ENCODE measurements around the gene STAB1.

STAB1 gene

DNA sequence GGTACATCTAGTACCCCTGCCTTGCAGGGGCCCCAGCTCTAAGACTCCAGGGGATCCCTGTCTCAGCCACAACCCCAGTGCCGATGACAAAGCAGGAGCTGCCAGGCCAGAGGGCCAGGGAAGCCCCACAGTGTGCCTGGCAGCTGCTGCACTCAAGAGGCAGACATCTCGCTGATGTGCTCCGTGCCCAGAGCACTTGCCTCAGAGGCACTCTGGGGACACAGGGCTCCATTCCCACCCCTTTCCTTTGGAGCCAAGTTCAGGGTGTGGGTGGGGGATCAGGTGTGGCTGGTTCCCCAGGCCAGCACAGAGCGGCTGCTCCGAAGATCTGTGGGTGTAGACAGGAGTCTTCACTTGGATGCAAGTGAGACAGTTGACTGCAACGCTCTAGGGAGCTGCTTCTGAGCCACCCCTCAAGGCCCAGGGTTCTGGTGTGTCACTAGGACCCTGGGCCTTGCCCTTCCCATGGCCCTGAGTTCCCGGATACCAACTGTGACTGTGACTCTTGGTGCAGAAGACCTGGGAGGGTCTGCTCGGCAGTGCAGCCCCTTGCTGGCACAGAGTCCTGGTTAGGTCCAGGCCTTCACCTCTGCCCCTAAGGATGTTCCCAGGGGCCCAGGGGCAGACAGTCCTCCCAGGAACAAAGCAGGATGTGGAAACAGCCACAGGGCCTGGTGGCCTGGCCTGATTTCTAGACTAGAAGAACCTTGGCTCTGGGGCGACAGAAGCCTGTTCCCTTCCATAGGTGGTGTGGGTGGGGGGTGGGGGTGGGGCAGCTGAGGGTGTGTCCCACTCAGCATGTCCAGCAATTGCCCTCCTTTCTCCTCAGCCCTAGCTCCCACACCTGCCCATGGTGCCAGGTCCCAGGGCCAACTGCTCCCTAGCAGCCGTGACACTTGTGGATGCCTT is 36.0 kb downstream of the STAB1 start:
- peak overlapping the region; percentile 84 for H3K4me3 ChIP-seq (ENCODE audit: low read depth, low read length)
- TF ChIP-seq CTCF (IDR thresholded peaks at IDR 0.05; ENCODE audit: low read depth, low read length, missing control alignments), result no peak

GRCh38 chr3:52531860-52532516 is 36.9 kb downstream of the STAB1 start:
- no peak for TF ChIP-seq CTCF (IDR thresholded peaks at IDR 0.05; ENCODE audit: low read depth, low read length, missing control alignments)
- H3K4me3 ChIP-seq (ENCODE audit: low read depth, low read length), result peak overlapping the region; percentile 84
- DNase-seq (ENCODE audit: low read depth), result no peak

More for the DNA sequence above, 36.0 kb downstream of the STAB1 start:
- no peak for DNase-seq (ENCODE audit: low read depth)

GRCh38 chr3:52532517-52532837 is 37.3 kb downstream of the STAB1 start:
- H3K4me3 ChIP-seq (ENCODE audit: low read depth, low read length), result peak overlapping the region; percentile 84
- DNase-seq (ENCODE audit: low read depth), result peak; percentile 42
- no peak for TF ChIP-seq CTCF (IDR thresholded peaks at IDR 0.05; ENCODE audit: low read depth, low read length, missing control alignments)

GRCh38 chr3:52532838-52533622 is 37.9 kb downstream of the STAB1 start:
- DNase-seq (ENCODE audit: low read depth), result no peak
- no peak for TF ChIP-seq CTCF (IDR thresholded peaks at IDR 0.05; ENCODE audit: low read depth, low read length, missing control alignments)
- H3K4me3 ChIP-seq (ENCODE audit: low read depth, low read length), result peak overlapping the region; percentile 84

DNA sequence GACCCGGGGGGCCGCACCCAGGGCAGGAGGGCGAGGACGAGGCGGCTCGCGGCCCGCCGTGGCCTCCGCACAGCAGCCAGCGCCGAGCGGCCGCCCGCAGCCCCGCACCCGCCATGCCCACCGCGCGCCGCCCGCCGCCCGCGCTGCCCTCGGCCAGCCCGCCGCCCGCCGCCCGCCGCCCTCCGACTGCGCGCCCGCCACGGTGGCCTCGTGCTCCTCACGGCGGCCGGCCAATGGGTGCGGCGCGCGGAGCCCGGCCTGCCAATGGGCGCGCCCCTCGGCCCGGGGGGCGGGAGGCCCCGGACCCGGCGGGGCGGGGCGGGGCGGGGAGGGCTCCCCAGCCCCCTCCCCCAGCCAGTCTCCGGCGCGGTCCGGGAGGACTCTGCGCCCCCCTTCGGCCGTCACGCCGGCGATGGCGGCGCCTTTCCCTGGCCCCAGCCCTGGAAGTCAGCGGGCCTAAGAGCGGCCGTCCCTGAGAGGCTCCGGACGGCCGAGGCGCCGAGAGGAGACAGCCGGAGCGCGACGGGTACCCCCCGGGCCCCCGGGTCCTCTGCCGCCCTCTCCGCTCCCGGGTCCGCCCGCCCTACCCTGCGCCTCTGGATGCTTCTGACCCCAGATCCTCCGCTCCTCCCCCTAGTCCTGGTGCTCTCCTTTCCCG is 38.6 kb downstream of the STAB1 start, which contains the start of gene NT5DC2:
NT5DC2 (minus strand) TSS at position 235 of the 658 bp plus-strand sequence; CDS start at position 115, 120 bp downstream.
- H3K4me3 ChIP-seq (ENCODE audit: low read depth, low read length), result peak within 1 kb of the TSS; percentile 84
- TF ChIP-seq CTCF (IDR thresholded peaks at IDR 0.05; ENCODE audit: low read depth, low read length, missing control alignments), result no peak
- no peak for DNase-seq (ENCODE audit: low read depth)

Measured in GM12864 (cell line).